ENCODE data around the gene WRAP73. TPM values are rescaled to one million over a fixed set of nuclear protein-coding genes. Genes with fewer than 3 reads are reported as not detected.

The WRAP73 gene
- polyA plus RNA-seq, 2 of the 4 experiments (the other 2 are of a cell fraction), result 15.4 to 16.1 TPM

- POLR2A ChIA-PET, result no interaction called here
- no peaks in the 10 kb centered on the region for H3K9me3 ChIP-seq
- CTCF ChIA-PET, result interaction anchor here (1.2 to 2.4 kb wide), 2 partner anchors 13 to 92 kb away, joined by 4 to 7 read pairs; no protein-coding TSS in a partner anchor
- 89% methylated on average over 26 of the region's 26 CpGs for WGBS (ENCODE audit: missing lambda C conversion rate)
- H3K4me2 ChIP-seq, result no peak overlapping the region
- ATAC-seq, result no peak
- H3K4me3 ChIP-seq, result no peak overlapping the region
- no peak for DNase-seq (ENCODE audit: low read depth in 1 of 2, low spot score in 1 of 2)
- FAIRE-seq, result no peak
- no peaks in the 10 kb centered on the region for H3K4me1 ChIP-seq
- no peak overlapping the region for H3K27ac ChIP-seq
- TF ChIP-seq POLR2AphosphoS2 (conservative IDR thresholded peaks at IDR 0.05; ENCODE audit: low read length), result no peak
- no peak for TF ChIP-seq HOXB13 (CRISPR knock-in tag; IDR thresholded peaks at IDR 0.05; ENCODE audit: low read depth)
- no peak for TF ChIP-seq KDM5A (IDR thresholded peaks at IDR 0.05)
- no peak for TF ChIP-seq CBX8 (IDR thresholded peaks at IDR 0.05)
- TF ChIP-seq, protein P1, sequence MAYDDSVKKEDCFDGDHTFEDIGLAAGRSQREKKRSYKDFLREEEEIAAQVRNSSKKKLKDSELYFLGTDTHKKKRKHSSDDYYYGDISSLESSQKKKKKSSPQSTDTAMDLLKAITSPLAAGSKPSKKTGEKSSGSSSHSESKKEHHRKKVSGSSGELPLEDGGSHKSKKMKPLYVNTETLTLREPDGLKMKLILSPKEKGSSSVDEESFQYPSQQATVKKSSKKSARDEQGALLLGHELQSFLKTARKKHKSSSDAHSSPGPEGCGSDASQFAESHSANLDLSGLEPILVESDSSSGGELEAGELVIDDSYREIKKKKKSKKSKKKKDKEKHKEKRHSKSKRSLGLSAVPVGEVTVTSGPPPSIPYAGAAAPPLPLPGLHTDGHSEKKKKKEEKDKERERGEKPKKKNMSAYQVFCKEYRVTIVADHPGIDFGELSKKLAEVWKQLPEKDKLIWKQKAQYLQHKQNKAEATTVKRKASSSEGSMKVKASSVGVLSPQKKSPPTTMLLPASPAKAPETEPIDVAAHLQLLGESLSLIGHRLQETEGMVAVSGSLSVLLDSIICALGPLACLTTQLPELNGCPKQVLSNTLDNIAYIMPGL (CRISPR knock-in tag; IDR thresholded peaks at IDR 0.05; ENCODE audit: borderline replicate concordance), result no peak
- no peak for TF ChIP-seq E2F6 (IDR thresholded peaks at IDR 0.05; ENCODE audit: borderline replicate concordance, low read depth)
- TF ChIP-seq JUNB (IDR thresholded peaks at IDR 0.05), result no peak
- no peak for TF ChIP-seq ESRRA (IDR thresholded peaks at IDR 0.05; ENCODE audit: borderline replicate concordance, low read length)
- no peak for TF ChIP-seq MAZ (IDR thresholded peaks at IDR 0.05; ENCODE audit: borderline replicate concordance, low read depth, low read length)
- TF ChIP-seq, protein P2, sequence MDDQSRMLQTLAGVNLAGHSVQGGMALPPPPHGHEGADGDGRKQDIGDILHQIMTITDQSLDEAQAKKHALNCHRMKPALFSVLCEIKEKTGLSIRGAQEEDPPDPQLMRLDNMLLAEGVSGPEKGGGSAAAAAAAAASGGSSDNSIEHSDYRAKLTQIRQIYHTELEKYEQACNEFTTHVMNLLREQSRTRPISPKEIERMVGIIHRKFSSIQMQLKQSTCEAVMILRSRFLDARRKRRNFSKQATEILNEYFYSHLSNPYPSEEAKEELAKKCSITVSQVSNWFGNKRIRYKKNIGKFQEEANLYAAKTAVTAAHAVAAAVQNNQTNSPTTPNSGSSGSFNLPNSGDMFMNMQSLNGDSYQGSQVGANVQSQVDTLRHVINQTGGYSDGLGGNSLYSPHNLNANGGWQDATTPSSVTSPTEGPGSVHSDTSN (IDR thresholded peaks at IDR 0.05), result no peak
- no peak for TF ChIP-seq MAFK (IDR thresholded peaks at IDR 0.05; ENCODE audit: partially characterized antibody)
These were observed 17.1 kb downstream of the WRAP73 start for GRCh38 chr1:3632716-3633343.

DNA sequence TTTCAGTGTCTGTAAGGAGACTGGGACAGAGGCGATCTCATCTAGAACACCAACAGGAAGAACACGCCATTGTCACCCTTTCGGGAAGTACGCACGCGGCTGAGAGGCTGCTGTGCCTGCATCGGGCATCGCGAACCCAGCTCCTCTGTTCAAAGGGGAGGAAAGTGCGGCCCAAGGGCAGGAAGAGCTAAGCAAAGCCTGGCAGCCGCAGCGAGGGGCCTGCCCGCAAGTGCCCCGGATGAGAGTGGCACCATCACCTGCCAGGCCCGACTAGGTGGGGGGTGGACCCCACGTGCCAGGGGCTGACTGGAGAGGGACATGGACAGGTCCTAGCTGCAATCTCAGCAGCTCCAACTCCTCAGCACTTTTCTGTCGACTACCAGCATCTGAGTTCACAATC is 17.6 kb downstream of the WRAP73 start:
- CTCF ChIA-PET, result interaction anchor here (1.2 to 2.4 kb wide), 2 partner anchors 13 to 92 kb away, joined by 4 to 7 read pairs; no protein-coding TSS in a partner anchor
- TF ChIP-seq EP300 (IDR thresholded peaks at IDR 0.05) (no peak), RNF2 (IDR thresholded peaks at IDR 0.05; ENCODE audit: borderline replicate concordance, low read depth) (no peak), CTCF (IDR thresholded peaks at IDR 0.05) (no peak), CEBPB (IDR thresholded peaks at IDR 0.05) (no peak), JUNB (IDR thresholded peaks at IDR 0.05) (no peak), KDM1A (IDR thresholded peaks at IDR 0.05; ENCODE audit: low read depth) (no peak), EHF (CRISPR knock-in tag; IDR thresholded peaks at IDR 0.05) (no peak), ZNF302 (CRISPR knock-in tag; IDR thresholded peaks at IDR 0.05) (no peak), MAFK (IDR thresholded peaks at IDR 0.05; ENCODE audit: partially characterized antibody) (no peak)
- TF ChIP-seq, protein P3, sequence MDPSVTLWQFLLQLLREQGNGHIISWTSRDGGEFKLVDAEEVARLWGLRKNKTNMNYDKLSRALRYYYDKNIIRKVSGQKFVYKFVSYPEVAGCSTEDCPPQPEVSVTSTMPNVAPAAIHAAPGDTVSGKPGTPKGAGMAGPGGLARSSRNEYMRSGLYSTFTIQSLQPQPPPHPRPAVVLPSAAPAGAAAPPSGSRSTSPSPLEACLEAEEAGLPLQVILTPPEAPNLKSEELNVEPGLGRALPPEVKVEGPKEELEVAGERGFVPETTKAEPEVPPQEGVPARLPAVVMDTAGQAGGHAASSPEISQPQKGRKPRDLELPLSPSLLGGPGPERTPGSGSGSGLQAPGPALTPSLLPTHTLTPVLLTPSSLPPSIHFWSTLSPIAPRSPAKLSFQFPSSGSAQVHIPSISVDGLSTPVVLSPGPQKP (IDR thresholded peaks at IDR 0.05; ENCODE audit: low read depth, low read length), result no peak
- TF ChIP-seq, protein P2 (IDR thresholded peaks at IDR 0.05), result no peak
- TF ChIP-seq, protein P1 (CRISPR knock-in tag; IDR thresholded peaks at IDR 0.05; ENCODE audit: borderline replicate concordance), result no peak
- TF ChIP-seq, protein P4, sequence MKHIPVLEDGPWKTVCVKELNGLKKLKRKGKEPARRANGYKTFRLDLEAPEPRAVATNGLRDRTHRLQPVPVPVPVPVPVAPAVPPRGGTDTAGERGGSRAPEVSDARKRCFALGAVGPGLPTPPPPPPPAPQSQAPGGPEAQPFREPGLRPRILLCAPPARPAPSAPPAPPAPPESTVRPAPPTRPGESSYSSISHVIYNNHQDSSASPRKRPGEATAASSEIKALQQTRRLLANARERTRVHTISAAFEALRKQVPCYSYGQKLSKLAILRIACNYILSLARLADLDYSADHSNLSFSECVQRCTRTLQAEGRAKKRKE (CRISPR knock-in tag; IDR thresholded peaks at IDR 0.05; ENCODE audit: low read depth), result no peak
- TF ChIP-seq, protein P5, sequence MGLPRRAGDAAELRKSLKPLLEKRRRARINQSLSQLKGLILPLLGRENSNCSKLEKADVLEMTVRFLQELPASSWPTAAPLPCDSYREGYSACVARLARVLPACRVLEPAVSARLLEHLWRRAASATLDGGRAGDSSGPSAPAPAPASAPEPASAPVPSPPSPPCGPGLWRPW (IDR thresholded peaks at IDR 0.05), result no peak
- Histone ChIP-seq H3K4me2 (no peak overlapping the region), H3K9me3 (no peaks in the 10 kb centered on the region), H3K4me1 (no peaks in the 10 kb centered on the region), H3K27ac (no peak overlapping the region), H3K4me3 (no peak overlapping the region)
- no peak for FAIRE-seq
- POLR2A ChIA-PET, result no interaction called here
- 94% methylated on average over 17 of the region's 17 CpGs for WGBS (ENCODE audit: missing lambda C conversion rate)
- DNase-seq (ENCODE audit: low read depth in 1 of 2, low spot score in 1 of 2), result no peak
- ATAC-seq, result no peak
